Hepatocyte (in vitro differentiated cells): Measurements from ENCODE around the gene CATSPER4. TPM values are rescaled to one million over a fixed set of nuclear protein-coding genes. Genes with fewer than 3 reads are reported as not detected.
A peak's percentile ranks its signal among the peaks of the same experiment; 100 is the strongest.

Source experiments
- DNase-seq: peaks from one replicate; pipeline ENCODE4 v3.0.0-alpha.2; 2016; ENCODE audit warnings: low spot score
- H2AFZ ChIP-seq: fragments of 200-600 bp; sonication (generic); 2 replicates; pipeline ENCODE4 v1.6.0; 2016; ENCODE audit warnings: antibody characterized with exemption, mild to moderate bottlenecking
- H3K27ac ChIP-seq: fragments of 200-600 bp; sonication (generic); 2 replicates; pipeline ENCODE4 v1.5.1; 2016; ENCODE audit warnings: mild to moderate bottlenecking
- H3K27me3 ChIP-seq: fragments of 200-600 bp; sonication (generic); 2 replicates; pipeline ENCODE4 v1.6.1; 2016
- H3K36me3 ChIP-seq: fragments of 200-600 bp; sonication (generic); replicated peaks from 2 replicates; pipeline ENCODE4 v1.5.1; 2016; ENCODE audit warnings: low read depth; ENCODE audit not compliant: insufficient read depth
- H3K4me1 ChIP-seq: fragments of 200-600 bp; sonication (generic); 2 replicates; pipeline ENCODE4 v1.5.1; 2016; ENCODE audit warnings: mild to moderate bottlenecking, moderate library complexity; ENCODE audit not compliant: insufficient read depth
- H3K4me2 ChIP-seq: fragments of 200-600 bp; sonication (generic); 2 replicates; pipeline ENCODE4 v1.6.0; 2016
- H3K4me3 ChIP-seq: fragments of 200-600 bp; sonication (generic); 2 replicates; pipeline ENCODE4 v1.5.1; 2016; ENCODE audit warnings: mild to moderate bottlenecking
- H3K79me2 ChIP-seq: fragments of 200-600 bp; sonication (generic); 2 replicates; pipeline ENCODE4 v1.6.0; 2017; ENCODE audit warnings: mild to moderate bottlenecking
- H3K9me2 ChIP-seq: fragments of 200-600 bp; sonication (generic); replicated peaks from 2 replicates; pipeline ENCODE4 v1.6.0; 2017; ENCODE audit warnings: mild to moderate bottlenecking; ENCODE audit not compliant: insufficient read depth
- H3K9me3 ChIP-seq: fragments of 200-600 bp; sonication (generic); 2 replicates; pipeline ENCODE4 v1.5.1; 2016; ENCODE audit warnings: low read depth, mild to moderate bottlenecking
- H4K20me1 ChIP-seq: fragments of 200-600 bp; sonication (generic); 2 replicates; pipeline ENCODE4 v1.6.0; 2016; ENCODE audit warnings: mild to moderate bottlenecking; ENCODE audit not compliant: insufficient read depth, poor library complexity, severe bottlenecking
- EZH2 ChIP-seq: fragments of 200-600 bp; sonication (generic); IDR thresholded peaks from 2 replicates; pipeline ENCODE4 v1.6.1; 2016; ENCODE audit warnings: antibody characterized with exemption, mild to moderate bottlenecking, borderline replicate concordance
- EZH2phosphoT487 ChIP-seq: fragments of 200-600 bp; sonication (generic); IDR thresholded peaks from one replicate; pipeline ENCODE4 v1.6.1; 2018; ENCODE audit warnings: antibody characterized with exemption, mild to moderate bottlenecking, low read depth, moderate library complexity; ENCODE audit not compliant: unreplicated experiment, severe bottlenecking
- WGBS: methylation state at CpG from one replicate; pipeline ENCODE4 v1.1.6; 2016; ENCODE audit warnings: low lambda C conversion rate; ENCODE audit errors: missing lambda C conversion rate; 5-methylcytosine and 5-hydroxymethylcytosine counted together
- polyA plus RNA-seq: library from polyadenylated mRNA; unstranded; fragments of >200 nt; fragmentation: Nextera tagmentation; extraction: Ambion mirVana; gene quantifications from 2 replicates; pipeline ENCODE4 v1.2.1, GENCODE V29; 2016
- total RNA-seq: library from RNA; depleted of rRNA; stranded (reverse); fragments of >200 nt; gene quantifications from 2 replicates; pipeline ENCODE4 v1.2.3, GENCODE V29; 2014
- TF ChIP-seq, protein P1 (sequence below): fragments of 200-600 bp; sonication (generic); IDR thresholded peaks from 2 replicates; pipeline ENCODE4 v1.5.1; 2016; ENCODE audit warnings: antibody characterized with exemption, mild to moderate bottlenecking; ENCODE audit not compliant: poor library complexity

Gene CATSPER4
- not detected in 2 replicates for total RNA-seq
- 0.07 TPM in 1 of 2 replicates, not detected in the other for polyA plus RNA-seq

GRCh38 chr1:26190373-26190987 lies at the start of gene CATSPER4:
CATSPER4 (plus strand) TSS chr1:26190602; CDS start chr1:26190628, 26 bp downstream.
- no peaks in the 10 kb centered on the region for H3K27me3 ChIP-seq
- no peaks in the 10 kb centered on the region for H3K9me2 ChIP-seq
- no peaks in the 10 kb centered on the region for H3K9me3 ChIP-seq
- DNase-seq = peak; percentile 53
- no peaks in the 10 kb centered on the region for H4K20me1 ChIP-seq
- no peaks in the 10 kb centered on the region for H3K4me1 ChIP-seq
- H3K4me3 ChIP-seq = no peak within 1 kb of the TSS
- H2AFZ ChIP-seq = no peak within 1 kb of the TSS
- no peaks in the 10 kb centered on the region for H3K36me3 ChIP-seq
- no peak within 1 kb of the TSS for H3K4me2 ChIP-seq
- H3K79me2 ChIP-seq = no peaks in the 10 kb centered on the region
- no peak for TF ChIP-seq EZH2phosphoT487
- TF ChIP-seq, protein P1, sequence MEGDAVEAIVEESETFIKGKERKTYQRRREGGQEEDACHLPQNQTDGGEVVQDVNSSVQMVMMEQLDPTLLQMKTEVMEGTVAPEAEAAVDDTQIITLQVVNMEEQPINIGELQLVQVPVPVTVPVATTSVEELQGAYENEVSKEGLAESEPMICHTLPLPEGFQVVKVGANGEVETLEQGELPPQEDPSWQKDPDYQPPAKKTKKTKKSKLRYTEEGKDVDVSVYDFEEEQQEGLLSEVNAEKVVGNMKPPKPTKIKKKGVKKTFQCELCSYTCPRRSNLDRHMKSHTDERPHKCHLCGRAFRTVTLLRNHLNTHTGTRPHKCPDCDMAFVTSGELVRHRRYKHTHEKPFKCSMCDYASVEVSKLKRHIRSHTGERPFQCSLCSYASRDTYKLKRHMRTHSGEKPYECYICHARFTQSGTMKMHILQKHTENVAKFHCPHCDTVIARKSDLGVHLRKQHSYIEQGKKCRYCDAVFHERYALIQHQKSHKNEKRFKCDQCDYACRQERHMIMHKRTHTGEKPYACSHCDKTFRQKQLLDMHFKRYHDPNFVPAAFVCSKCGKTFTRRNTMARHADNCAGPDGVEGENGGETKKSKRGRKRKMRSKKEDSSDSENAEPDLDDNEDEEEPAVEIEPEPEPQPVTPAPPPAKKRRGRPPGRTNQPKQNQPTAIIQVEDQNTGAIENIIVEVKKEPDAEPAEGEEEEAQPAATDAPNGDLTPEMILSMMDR = peak; percentile 41
- 53% methylated on average over 15 of the region's 16 CpGs for WGBS
- no peak within 1 kb of the TSS for H3K27ac ChIP-seq

DNA sequence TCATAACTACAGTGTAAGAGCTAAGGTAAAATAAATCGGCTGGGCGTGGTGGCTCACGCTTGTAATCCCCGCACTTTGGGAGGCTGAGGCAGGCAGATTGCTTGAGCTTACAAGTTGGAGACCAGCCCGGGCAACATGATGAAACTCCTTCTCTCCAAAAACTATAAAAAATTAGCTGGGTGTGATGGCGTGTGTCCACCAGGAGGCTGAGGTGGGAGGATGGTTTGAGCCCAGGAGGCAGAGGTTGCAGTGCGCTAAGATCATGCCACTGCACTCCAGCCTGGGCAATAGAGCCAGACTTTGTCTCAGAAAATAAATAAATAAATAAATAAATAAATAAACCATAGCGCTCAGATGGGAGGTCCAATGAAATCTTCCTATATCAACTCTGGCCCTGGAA lies 48.2 kb upstream of the CATSPER4 start:
- no peak for DNase-seq
- TF ChIP-seq EZH2 (no peak), EZH2phosphoT487 (no peak)
- TF ChIP-seq, protein P1 = no peak
- no peaks in the 10 kb centered on the region for H3K79me2 ChIP-seq
- no peak overlapping the region for H2AFZ ChIP-seq
- H3K27me3 ChIP-seq = no peaks in the 10 kb centered on the region
- no peaks in the 10 kb centered on the region for H3K36me3 ChIP-seq
- H3K4me1 ChIP-seq = no peaks in the 10 kb centered on the region
- no peak overlapping the region for H3K4me2 ChIP-seq
- no peaks in the 10 kb centered on the region for H3K9me2 ChIP-seq
- H3K4me3 ChIP-seq = no peak overlapping the region
- no peaks in the 10 kb centered on the region for H3K9me3 ChIP-seq
- H4K20me1 ChIP-seq = no peaks in the 10 kb centered on the region
- H3K27ac ChIP-seq = no peak overlapping the region
- WGBS = 91% methylated on average over 8 of the region's 8 CpGs

GRCh38 chr1:26145041-26145959 lies 45.1 kb upstream of the CATSPER4 start:
- H3K4me3 ChIP-seq = no peak overlapping the region
- H3K9me2 ChIP-seq = no peaks in the 10 kb centered on the region
- H3K4me2 ChIP-seq = no peak overlapping the region
- H3K27me3 ChIP-seq = no peaks in the 10 kb centered on the region
- no peaks in the 10 kb centered on the region for H3K79me2 ChIP-seq
- TF ChIP-seq, protein P1 = peak; percentile 88
- TF ChIP-seq EZH2 = no peak
- no peak overlapping the region for H3K27ac ChIP-seq
- no peaks in the 10 kb centered on the region for H3K36me3 ChIP-seq
- no peaks in the 10 kb centered on the region for H4K20me1 ChIP-seq
- DNase-seq = peak; percentile 94
- no peaks in the 10 kb centered on the region for H3K9me3 ChIP-seq
- H3K4me1 ChIP-seq = no peaks in the 10 kb centered on the region
- 26% methylated on average over 19 of the region's 19 CpGs for WGBS
- H2AFZ ChIP-seq = no peak overlapping the region
